ENCODE measurements around the gene OXCT1.

DNA sequence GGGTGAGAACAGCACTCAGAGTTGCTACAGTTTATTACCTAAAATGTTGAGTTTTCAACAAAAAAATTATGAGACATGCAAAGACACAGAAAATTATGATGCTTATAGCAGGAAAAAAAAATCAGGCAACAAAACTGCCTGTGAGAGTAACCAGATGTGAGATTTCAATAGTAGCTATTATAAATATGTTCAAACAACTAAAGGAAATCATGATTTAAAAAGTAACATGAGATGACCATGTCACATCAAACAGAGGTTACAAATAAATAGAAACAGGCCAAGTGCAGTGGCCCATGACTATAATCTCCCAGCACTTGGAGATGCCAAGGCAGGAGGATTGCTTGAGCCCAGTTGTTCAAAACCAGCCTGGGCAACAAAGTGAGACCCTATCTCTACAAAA is 21.8 kb upstream of the OXCT1 start:
- TF ChIP-seq, protein P1, sequence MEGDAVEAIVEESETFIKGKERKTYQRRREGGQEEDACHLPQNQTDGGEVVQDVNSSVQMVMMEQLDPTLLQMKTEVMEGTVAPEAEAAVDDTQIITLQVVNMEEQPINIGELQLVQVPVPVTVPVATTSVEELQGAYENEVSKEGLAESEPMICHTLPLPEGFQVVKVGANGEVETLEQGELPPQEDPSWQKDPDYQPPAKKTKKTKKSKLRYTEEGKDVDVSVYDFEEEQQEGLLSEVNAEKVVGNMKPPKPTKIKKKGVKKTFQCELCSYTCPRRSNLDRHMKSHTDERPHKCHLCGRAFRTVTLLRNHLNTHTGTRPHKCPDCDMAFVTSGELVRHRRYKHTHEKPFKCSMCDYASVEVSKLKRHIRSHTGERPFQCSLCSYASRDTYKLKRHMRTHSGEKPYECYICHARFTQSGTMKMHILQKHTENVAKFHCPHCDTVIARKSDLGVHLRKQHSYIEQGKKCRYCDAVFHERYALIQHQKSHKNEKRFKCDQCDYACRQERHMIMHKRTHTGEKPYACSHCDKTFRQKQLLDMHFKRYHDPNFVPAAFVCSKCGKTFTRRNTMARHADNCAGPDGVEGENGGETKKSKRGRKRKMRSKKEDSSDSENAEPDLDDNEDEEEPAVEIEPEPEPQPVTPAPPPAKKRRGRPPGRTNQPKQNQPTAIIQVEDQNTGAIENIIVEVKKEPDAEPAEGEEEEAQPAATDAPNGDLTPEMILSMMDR (conservative IDR thresholded peaks at IDR 0.05), result no peak
- TF ChIP-seq ZFX (IDR thresholded peaks at IDR 0.05), result no peak
